ENCODE results near the gene RNF121. TPM values are rescaled to one million over a fixed set of nuclear protein-coding genes. Genes with fewer than 3 reads are reported as not detected.

The RNF121 gene
- total and polyA plus RNA-seq, 7 donors: 7.2 to 34.6 (median 25.2) TPM

- no peaks in the 10 kb centered on the region for H3K27me3 ChIP-seq
These were observed 69.9 kb downstream of the RNF121 start, which contains the start of gene IL18BP for GRCh38 chr11:71998649-71999310. Gene IL18BP, plus strand, starts transcription at chr11:71998909. Its CDS starts 1,076 bp downstream, at chr11:71999985.

GRCh38 chr11:71999362-71999761 is 70.5 kb downstream of the RNF121 start:
- 4 to 28% methylated on average over 2 of the region's 2 CpGs for WGBS, 2 donors
- Histone ChIP-seq H3K4me3 (peak overlapping the region in 3 of 4 donors; percentile 9 to 32 (median 30)), H3K27me3 (no peaks in the 10 kb centered on the region), H3K36me3 (peaks cover 18 to 27% (median 24%) of the 10 kb centered on the region in 4 donors), H3K27ac (peak overlapping the region; percentile 59 to 80 (median 75)), H3K9me3 (no peaks in the 10 kb centered on the region), H3K4me1 (peaks cover 0 to 40% (median 30%) of the 10 kb centered on the region in 4 donors)
- peak; percentile 80 for DNase-seq
- TF ChIP-seq EP300 (IDR thresholded peaks at IDR 0.05) (no peak), CTCF (IDR thresholded peaks at IDR 0.05) (no peak), POLR2AphosphoS5 (IDR thresholded peaks at IDR 0.05) (peak in 2 of 4 donors; percentile 5 to 16), POLR2A (IDR thresholded peaks at IDR 0.05) (no peak)
- intact Hi-C loops (cut with DNase I): no loop called here

More at GRCh38 chr11:71998649-71999310, 69.9 kb downstream of the RNF121 start, which contains the start of gene IL18BP:
- Histone ChIP-seq H3K9me3 (no peaks in the 10 kb centered on the region), H3K27ac (peak within 1 kb of the TSS; percentile 59 to 80 (median 75)), H3K4me1 (peaks cover 0 to 40% (median 30%) of the 10 kb centered on the region in 4 donors), H3K4me3 (peak within 1 kb of the TSS in 3 of 4 donors; percentile 9 to 32 (median 30)), H3K36me3 (peaks cover 12 to 21% (median 18%) of the 10 kb centered on the region in 4 donors)
- peak; percentile 68 for DNase-seq
- 69 to 85% methylated on average over 11 of the region's 11 CpGs for WGBS, 2 donors
- intact Hi-C loops (cut with DNase I): no loop called here
- TF ChIP-seq POLR2AphosphoS5 (IDR thresholded peaks at IDR 0.05) (no peak), POLR2A (IDR thresholded peaks at IDR 0.05) (no peak), CTCF (IDR thresholded peaks at IDR 0.05) (no peak), EP300 (IDR thresholded peaks at IDR 0.05) (no peak)

DNA sequence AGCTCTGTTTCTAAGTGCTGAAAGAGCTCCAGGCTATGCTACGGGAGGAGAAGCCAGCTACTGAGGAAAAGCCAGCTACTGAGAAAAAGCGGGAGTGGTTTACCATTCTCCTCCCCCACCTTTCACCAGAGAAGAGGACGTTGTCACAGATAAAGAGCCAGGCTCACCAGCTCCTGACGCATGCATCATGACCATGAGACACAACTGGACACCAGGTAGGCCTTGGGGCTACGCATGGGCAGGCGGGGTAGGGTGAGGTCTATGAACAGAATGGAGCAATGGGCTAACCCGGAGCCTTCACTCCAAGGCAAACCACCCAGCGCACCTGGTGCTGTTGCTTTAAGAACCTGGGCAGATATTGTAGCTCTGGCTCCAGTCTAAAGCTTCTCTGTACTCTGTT is 71.0 kb downstream of the RNF121 start:
- peak overlapping the region; percentile 59 to 80 (median 75) for H3K27ac ChIP-seq
- H3K27me3 ChIP-seq: no peaks in the 10 kb centered on the region
- intact Hi-C loops (cut with DNase I): no loop called here
- H3K36me3 ChIP-seq: peaks cover 22 to 31% (median 28%) of the 10 kb centered on the region in 4 donors
- no peaks in the 10 kb centered on the region for H3K9me3 ChIP-seq
- peak overlapping the region in 3 of 4 donors; percentile 9 to 32 (median 30) for H3K4me3 ChIP-seq
- DNase-seq: peak; percentile 70
- TF ChIP-seq CTCF (IDR thresholded peaks at IDR 0.05): no peak
- TF ChIP-seq POLR2AphosphoS5 (IDR thresholded peaks at IDR 0.05): peak in 1 of 4 donors; percentile 6
- no peak for TF ChIP-seq POLR2A (IDR thresholded peaks at IDR 0.05)
- no peak for TF ChIP-seq EP300 (IDR thresholded peaks at IDR 0.05)
- peaks cover 0 to 40% (median 30%) of the 10 kb centered on the region in 4 donors for H3K4me1 ChIP-seq
- WGBS, 2 donors: 74 to 77% methylated on average over 8 of the region's 8 CpGs

DNA sequence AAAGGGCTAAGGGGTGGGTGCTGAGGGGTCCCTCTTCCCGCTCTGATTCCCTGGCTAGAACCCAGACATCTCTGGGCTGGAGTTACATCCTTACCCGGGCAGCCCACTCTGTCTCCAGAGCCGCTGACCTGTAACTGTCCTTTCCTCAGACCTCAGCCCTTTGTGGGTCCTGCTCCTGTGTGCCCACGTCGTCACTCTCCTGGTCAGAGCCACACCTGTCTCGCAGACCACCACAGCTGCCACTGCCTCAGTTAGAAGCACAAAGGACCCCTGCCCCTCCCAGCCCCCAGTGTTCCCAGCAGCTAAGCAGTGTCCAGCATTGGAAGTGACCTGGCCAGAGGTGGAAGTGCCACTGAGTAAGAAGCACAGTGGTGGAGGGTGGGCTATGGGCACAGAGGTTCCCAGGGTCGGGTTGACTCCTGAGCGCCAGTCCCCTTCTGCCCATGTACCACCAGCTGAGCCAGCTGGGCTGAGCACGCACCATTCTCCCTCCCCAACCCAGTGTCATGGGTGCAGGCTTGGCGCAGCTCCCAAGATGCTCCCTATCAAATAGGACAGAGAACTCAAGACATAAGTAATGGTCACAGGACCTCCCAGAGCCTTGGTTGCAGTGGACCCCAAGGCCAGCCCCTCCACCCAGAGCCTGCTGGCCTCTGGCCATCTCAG is 71.5 kb downstream of the RNF121 start:
- Histone ChIP-seq H3K4me3 (peak overlapping the region in 2 of 4 donors; percentile 30 to 32), H3K36me3 (peaks cover 28 to 36% (median 33%) of the 10 kb centered on the region in 4 donors), H3K9me3 (no peaks in the 10 kb centered on the region), H3K4me1 (peaks cover 0 to 41% (median 30%) of the 10 kb centered on the region in 4 donors), H3K27me3 (no peaks in the 10 kb centered on the region), H3K27ac (peak overlapping the region; percentile 59 to 80 (median 75))
- WGBS, 2 donors: 91 to 93% methylated on average over 10 of the region's 10 CpGs
- TF ChIP-seq CTCF (IDR thresholded peaks at IDR 0.05) (no peak), POLR2A (IDR thresholded peaks at IDR 0.05) (no peak), EP300 (IDR thresholded peaks at IDR 0.05) (no peak), POLR2AphosphoS5 (IDR thresholded peaks at IDR 0.05) (no peak)
- intact Hi-C loops (cut with DNase I): no loop called here
- DNase-seq: peak; percentile 71
